GM12892 (cell line): ENCODE data around the gene CDKL5.

ENCODE experiments used
- POLR2A ChIP-seq: IDR thresholded peaks from 2 replicates; pipeline ENCODE4 v1.6.1; 2011; ENCODE audit warnings: low read depth, low read length, control low read depth
- POLR2AphosphoS5 ChIP-seq: IDR thresholded peaks from 2 replicates; pipeline ENCODE4 v1.6.1; 2011; ENCODE audit warnings: low read depth, low read length, control low read depth

DNA sequence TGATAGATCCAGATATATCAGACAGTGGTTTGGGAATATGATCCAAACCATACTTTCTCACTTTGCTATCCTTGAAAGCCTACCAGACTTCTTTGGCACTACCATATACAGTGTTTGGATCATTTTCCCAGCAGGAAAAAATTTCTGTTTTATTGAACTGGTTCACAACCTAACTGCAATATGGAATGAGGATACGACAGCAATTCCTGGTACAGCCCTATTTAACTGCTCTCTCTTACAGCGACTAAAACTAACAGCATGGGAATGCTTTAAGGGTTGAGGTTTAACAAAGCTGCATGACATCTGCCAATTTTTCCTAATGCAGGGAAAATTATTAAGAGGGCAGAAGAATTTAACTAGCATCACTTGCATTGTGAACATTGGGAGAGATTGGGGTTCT lies 199.2 kb downstream of the CDKL5 start:
- TF ChIP-seq POLR2A = no peak
- TF ChIP-seq POLR2AphosphoS5 = no peak
